Adrenal gland (tissue), 12 donors: Measurements from ENCODE around the gene SAMD15. TPM values are rescaled to one million over a fixed set of nuclear protein-coding genes. Genes with fewer than 3 reads are reported as not detected.
A peak's percentile ranks its signal among the peaks of the same experiment; 100 is the strongest.

Experiments
- DNase-seq, 7 donors: peaks; one replicate each; pipeline ENCODE4 v3.0.0-alpha.2; 2019 to 2020
- H3K27ac ChIP-seq, 5 donors: fragments of 200-600 bp; sonication (generic) in 4 of 5; 1 replicate in 3 of 5; 2 replicates in 2 of 5; pipeline versions ENCODE4 v1.5.1 to v1.8.0; 2016 to 2020; ENCODE audit warnings: mild to moderate bottlenecking in 1 of 5
- H3K27me3 ChIP-seq: fragments of 200-600 bp; 2 replicates; pipeline ENCODE4 v1.8.0; 2021
- H3K36me3 ChIP-seq, 2 donors: fragments of 200-600 bp; replicated peaks in 1 of 2; 1 replicate in 1 of 2; 2 replicates in 1 of 2; pipeline versions ENCODE4 v1.5.1 to v1.8.0; 2018 to 2022
- H3K4me1 ChIP-seq, 2 donors: fragments of 200-600 bp; replicated peaks in 1 of 2; 1 replicate in 1 of 2; 2 replicates in 1 of 2; pipeline versions ENCODE4 v1.5.1 to v1.8.0; 2018 to 2021
- H3K4me3 ChIP-seq, 4 donors: fragments of 200-600 bp; sonication (generic) in 3 of 4; one replicate each; pipeline ENCODE4 v1.5.1; 2016 to 2018
- H3K9me3 ChIP-seq, 3 donors: fragments of 200-600 bp; sonication (generic) in 1 of 3; replicated peaks in 1 of 3; 1 replicate in 2 of 3; 2 replicates in 1 of 3; pipeline versions ENCODE4 v1.5.1 to v1.8.0; 2016 to 2021
- POLR2A ChIP-seq, 2 donors: fragments of 450-650 bp; IDR thresholded peaks; one replicate each; pipeline ENCODE4 v1.6.1; 2017; ENCODE audit warnings: antibody characterized with exemption in 2 of 2, mild to moderate bottlenecking in 2 of 2, moderate library complexity in 1 of 2
- WGBS, 4 donors: extraction: QIAGEN DNeasy Blood & Tissue Kit in 2 of 4; methylation state at CpG; one replicate each; pipeline versions ENCODE4 v1.1.5 to v1.1.7; 2013 to 2017; 5-methylcytosine and 5-hydroxymethylcytosine counted together
- intact Hi-C, 2 donors: fragments of 100-400 bp; cut with DNase I; formaldehyde crosslinking; loops; one replicate each; pipeline versions ENCODE4 v1.14.1 to v1.15.0; 2022 to 2023
- polyA plus RNA-seq, 3 donors: library from polyadenylated mRNA; stranded (reverse); fragments of 200-250 nt in 2 of 3; fragments of 350-450 nt in 1 of 3; fragmentation: Illumina TruSeq in 1 of 3; extraction: RNeasy Lipid Tissue Mini Kit (QIAGEN cat#74804) in 1 of 3; gene quantifications; one replicate each; pipeline ENCODE4 v1.2.3, GENCODE V29; 2013 to 2014
- total RNA-seq, 9 donors: library from RNA; depleted of rRNA in 4 of 9; stranded (reverse); fragments of >200 nt in 4 of 9; fragments of 120-200 nt in 1 of 9; fragmentation: NEBNext Ultra II Directional in 1 of 9; extraction: Animal tissue kit (Norgen Biotek cat#: 25700) in 1 of 9; gene quantifications; one replicate each; pipeline versions ENCODE4 v1.1.0 to v1.2.4, GENCODE V29; 2013 to 2023
- TF ChIP-seq, protein P1 (sequence below), 6 experiments: fragments of 450-650 bp in 4 of 6; fragments of 200-600 bp in 2 of 6; sonication (generic) in 1 of 6; IDR thresholded peaks; 1 replicate in 5 of 6; 2 replicates in 1 of 6; pipeline versions ENCODE4 v1.5.1 to v1.8.0; 2016 to 2021; ENCODE audit warnings: antibody characterized with exemption in 6 of 6, mild to moderate bottlenecking in 2 of 6, moderate library complexity in 1 of 6
- donor health status: healthy with polysubstance abuse.
- donor health status: Bipolar disorder and iron deficiency.
- donor health status: DM: yes; HTN: yes; CAD: no.
- donor health status: DM: no; HTN: no; CAD: no.
- donor health status: DM: no; HTN: no; CAD: no.
- donor health status: DM: yes; HTN: yes; CAD: no.

SAMD15 gene
- total and polyA plus RNA-seq, 12 donors, result 0.24 to 4.6 (median 1.5) TPM

DNA sequence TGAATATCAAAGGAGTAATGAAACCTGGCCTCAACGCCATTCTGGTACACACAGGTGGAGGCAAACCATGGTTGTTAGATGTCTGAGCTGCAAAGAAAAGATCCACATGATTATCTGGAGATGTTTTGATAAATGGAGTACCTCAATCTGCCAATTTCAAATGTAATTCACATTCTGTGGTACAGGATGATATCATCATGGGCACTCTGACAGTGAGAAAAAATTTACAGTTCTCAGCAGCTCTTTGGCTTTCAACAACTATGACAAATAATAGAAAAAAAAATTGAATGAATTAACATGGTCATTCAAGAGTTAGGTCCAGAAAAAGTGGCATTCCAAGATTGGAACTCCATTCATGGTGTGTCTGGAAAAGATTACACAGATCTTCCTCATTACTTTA, 17.6 kb upstream of the SAMD15 start:
- WGBS, 4 donors, result 94 to 97% (median 96%) methylated on average over 1 of the region's 1 CpG
- Histone ChIP-seq H3K4me3 (no peak overlapping the region), H3K4me1 (no peaks in the 10 kb centered on the region), H3K9me3 (no peaks in the 10 kb centered on the region), H3K27ac (no peak overlapping the region), H3K36me3 (no peaks in the 10 kb centered on the region), H3K27me3 (no peaks in the 10 kb centered on the region)
- intact Hi-C loops, result no loop called here
- no peak for DNase-seq
- TF ChIP-seq POLR2A (IDR thresholded peaks at IDR 0.05), result no peak
- TF ChIP-seq, protein P1, sequence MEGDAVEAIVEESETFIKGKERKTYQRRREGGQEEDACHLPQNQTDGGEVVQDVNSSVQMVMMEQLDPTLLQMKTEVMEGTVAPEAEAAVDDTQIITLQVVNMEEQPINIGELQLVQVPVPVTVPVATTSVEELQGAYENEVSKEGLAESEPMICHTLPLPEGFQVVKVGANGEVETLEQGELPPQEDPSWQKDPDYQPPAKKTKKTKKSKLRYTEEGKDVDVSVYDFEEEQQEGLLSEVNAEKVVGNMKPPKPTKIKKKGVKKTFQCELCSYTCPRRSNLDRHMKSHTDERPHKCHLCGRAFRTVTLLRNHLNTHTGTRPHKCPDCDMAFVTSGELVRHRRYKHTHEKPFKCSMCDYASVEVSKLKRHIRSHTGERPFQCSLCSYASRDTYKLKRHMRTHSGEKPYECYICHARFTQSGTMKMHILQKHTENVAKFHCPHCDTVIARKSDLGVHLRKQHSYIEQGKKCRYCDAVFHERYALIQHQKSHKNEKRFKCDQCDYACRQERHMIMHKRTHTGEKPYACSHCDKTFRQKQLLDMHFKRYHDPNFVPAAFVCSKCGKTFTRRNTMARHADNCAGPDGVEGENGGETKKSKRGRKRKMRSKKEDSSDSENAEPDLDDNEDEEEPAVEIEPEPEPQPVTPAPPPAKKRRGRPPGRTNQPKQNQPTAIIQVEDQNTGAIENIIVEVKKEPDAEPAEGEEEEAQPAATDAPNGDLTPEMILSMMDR (IDR thresholded peaks at IDR 0.05), result no peak

GRCh38 chr14:77364146-77364545, 13.0 kb upstream of the SAMD15 start:
- no peaks in the 10 kb centered on the region for H3K27me3 ChIP-seq
- no peak overlapping the region for H3K27ac ChIP-seq
- H3K36me3 ChIP-seq, result no peaks in the 10 kb centered on the region
- no peaks in the 10 kb centered on the region for H3K9me3 ChIP-seq
- H3K4me1 ChIP-seq, result peaks cover 0 to 3% of the 10 kb centered on the region in 2 donors
- H3K4me3 ChIP-seq, result no peak overlapping the region
- WGBS, 4 donors, result 69 to 74% (median 72%) methylated on average over 3 of the region's 3 CpGs
- intact Hi-C loops, result no loop called here
- peak in 2 of 7 donors; percentile 10 to 16 for DNase-seq
- TF ChIP-seq POLR2A (IDR thresholded peaks at IDR 0.05), result no peak
- TF ChIP-seq, protein P1 (IDR thresholded peaks at IDR 0.05), result no peak

DNA sequence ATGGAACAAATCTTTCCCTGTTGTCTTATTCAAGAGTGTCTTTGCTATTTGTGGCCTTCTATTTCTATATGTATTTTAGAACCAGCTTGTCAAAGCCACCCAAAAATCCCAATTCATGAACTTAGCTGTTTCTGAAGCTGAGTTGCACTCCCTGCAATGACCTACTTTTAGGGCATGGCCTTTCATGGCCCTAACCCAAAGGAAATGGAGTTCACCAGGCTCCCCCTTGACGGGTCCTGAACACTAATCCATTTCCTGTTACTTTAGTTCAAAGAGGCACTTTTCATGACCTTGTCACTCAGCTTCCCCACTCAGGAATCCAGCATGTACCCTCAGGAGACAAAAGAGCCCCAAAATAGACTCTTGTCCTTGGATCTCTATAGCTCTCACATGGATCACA, 7.9 kb upstream of the SAMD15 start:
- peaks cover 9 to 17% of the 10 kb centered on the region in 2 donors for H3K4me1 ChIP-seq
- intact Hi-C loops, result no loop called here
- H3K36me3 ChIP-seq, result no peaks in the 10 kb centered on the region
- no peak overlapping the region for H3K4me3 ChIP-seq
- no peak overlapping the region for H3K27ac ChIP-seq
- WGBS, 4 donors, result 6 to 31% (median 21%) methylated on average over 1 of the region's 1 CpG
- DNase-seq, result peak in 1 of 7 donors; percentile 14
- TF ChIP-seq, protein P1 (IDR thresholded peaks at IDR 0.05), result no peak
- no peak for TF ChIP-seq POLR2A (IDR thresholded peaks at IDR 0.05)
- H3K9me3 ChIP-seq, result no peaks in the 10 kb centered on the region
- H3K27me3 ChIP-seq, result no peaks in the 10 kb centered on the region

GRCh38 chr14:77372304-77372841, 4.8 kb upstream of the SAMD15 start:
- Histone ChIP-seq H3K9me3 (no peaks in the 10 kb centered on the region), H3K27ac (peak overlapping the region in 2 of 5 donors; percentile 0 to 10), H3K4me3 (no peak overlapping the region), H3K27me3 (no peaks in the 10 kb centered on the region), H3K36me3 (no peaks in the 10 kb centered on the region), H3K4me1 (peaks cover 15 to 31% of the 10 kb centered on the region in 2 donors)
- TF ChIP-seq POLR2A (IDR thresholded peaks at IDR 0.05), result no peak
- TF ChIP-seq, protein P1 (IDR thresholded peaks at IDR 0.05), result no peak
- 24 to 32% (median 28%) methylated on average over 4 of the region's 4 CpGs for WGBS, 4 donors
- intact Hi-C loops, result loop anchor here in 1 of 2 donors (10.0 kb wide), 1 partner anchor 48 kb away; the partner anchor contains the start of genes GSTZ1 and POMT2
- no peak for DNase-seq
